SK-N-SH treated with all-trans-retinoic acid at 6 μM for 48 hours (cell line): ENCODE results near the gene ADAM15.

Experiments used
- CSDC2 ChIP-seq: fragments of 250-450 bp; sonication (Bioruptor Pico); IDR thresholded peaks from 2 replicates; pipeline ENCODE4 v1.5.0; 2020; ENCODE audit warnings: mild to moderate bottlenecking, moderate library complexity
- POU6F1 ChIP-seq: fragments of 250-450 bp; sonication (Bioruptor Pico); IDR thresholded peaks from 2 replicates; pipeline ENCODE4 v1.8.0; 2021; ENCODE audit warnings: low read depth, mild to moderate bottlenecking, moderate library complexity, borderline replicate concordance
- SNAI2 ChIP-seq: fragments of 250-450 bp; sonication (Bioruptor Pico); IDR thresholded peaks from 2 replicates; pipeline ENCODE4 v1.5.0; 2020; ENCODE audit warnings: mild to moderate bottlenecking, moderate library complexity

- TF ChIP-seq CSDC2, result no peak
- TF ChIP-seq SNAI2 (CRISPR knock-in tag), result no peak
- no peak for TF ChIP-seq POU6F1
Measured at GRCh38 chr1:155080312-155081228, 29.5 kb downstream of the ADAM15 start.
